PFSK-1 (cell line): ENCODE data around the gene CT47C1. TPM values are rescaled to one million over a fixed set of nuclear protein-coding genes. Genes with fewer than 3 reads are reported as not detected.

Experiments
- FOXP2 ChIP-seq: optimal IDR thresholded peaks from 2 replicates; pipeline ENCODE3; 2011; ENCODE audit warnings: borderline replicate concordance, control low read depth, inconsistent platforms; ENCODE audit not compliant: insufficient read depth; ENCODE audit errors: extremely low read length, extremely low read depth
- POLR2AphosphoS5 ChIP-seq: IDR thresholded peaks from 2 replicates; pipeline ENCODE4 v1.6.1; 2012; ENCODE audit warnings: low read depth, mild to moderate bottlenecking, control low read depth, low read length, moderate library complexity
- REST ChIP-seq, 2 experiments: IDR thresholded peaks; 2 replicates each; pipeline versions ENCODE4 v1.6.1 to v1.8.0; 2011 to 2012; ENCODE audit warnings: low read depth in 2 of 2, low read length in 2 of 2, control low read depth in 1 of 2, inconsistent platforms in 1 of 2, mild to moderate bottlenecking in 1 of 2, moderate library complexity in 1 of 2; ENCODE audit not compliant: insufficient read depth in 1 of 2
- SIN3A ChIP-seq: IDR thresholded peaks from 2 replicates; pipeline ENCODE4 v1.6.1; 2012; ENCODE audit warnings: mild to moderate bottlenecking, low read length, moderate library complexity, borderline replicate concordance; ENCODE audit not compliant: insufficient read depth
- TAF1 ChIP-seq: IDR thresholded peaks from 2 replicates; pipeline ENCODE4 v1.6.1; 2012; ENCODE audit warnings: low read length, control low read depth, borderline replicate concordance; ENCODE audit not compliant: insufficient read depth
- polyA plus RNA-seq: library from polyadenylated mRNA; unstranded; fragments of >200 nt; gene quantifications from one replicate; pipeline ENCODE4 v1.2.1, GENCODE V29; 2012; ENCODE audit warnings: low read depth, missing spikeins; ENCODE audit not compliant: insufficient read length

CT47C1 gene
- not detected for polyA plus RNA-seq

GRCh38 chrX:119072744-119073143, at the start of gene CT47C1:
TSS of gene CT47C1 (plus strand) at chrX:119072993. CDS start at chrX:119073226, 233 bp downstream.
- TF ChIP-seq TAF1 = no peak
- no peak for TF ChIP-seq REST (IDR thresholded peaks at IDR 0.05; ENCODE audit: insufficient read depth in 1 of 2, low read depth in 2 of 2, low read length in 2 of 2)
- TF ChIP-seq SIN3A = no peak
- TF ChIP-seq FOXP2 = no peak
- no peak for TF ChIP-seq POLR2AphosphoS5

GRCh38 chrX:119025900-119026299, 46.9 kb upstream of the CT47C1 start:
- TF ChIP-seq SIN3A = no peak
- no peak for TF ChIP-seq FOXP2
- no peak for TF ChIP-seq TAF1
- TF ChIP-seq POLR2AphosphoS5 = no peak
- no peak for TF ChIP-seq REST (IDR thresholded peaks at IDR 0.05; ENCODE audit: insufficient read depth in 1 of 2, low read depth in 2 of 2, low read length in 2 of 2)

- TF ChIP-seq REST (IDR thresholded peaks at IDR 0.05; ENCODE audit: insufficient read depth in 1 of 2, low read depth in 2 of 2, low read length in 2 of 2) (no peak), POLR2AphosphoS5 (no peak), TAF1 (no peak), SIN3A (no peak), FOXP2 (no peak)
Measured at GRCh38 chrX:119028733-119029330, 44.0 kb upstream of the CT47C1 start.

- TF ChIP-seq SIN3A = no peak
- no peak for TF ChIP-seq POLR2AphosphoS5
- TF ChIP-seq TAF1 = no peak
- TF ChIP-seq REST (IDR thresholded peaks at IDR 0.05; ENCODE audit: insufficient read depth in 1 of 2, low read depth in 2 of 2, low read length in 2 of 2) = no peak
- no peak for TF ChIP-seq FOXP2
Measured at GRCh38 chrX:119030990-119031389, 41.8 kb upstream of the CT47C1 start.
